Measurements from ENCODE around the gene TRIM41.

TRIM41 gene

DNA sequence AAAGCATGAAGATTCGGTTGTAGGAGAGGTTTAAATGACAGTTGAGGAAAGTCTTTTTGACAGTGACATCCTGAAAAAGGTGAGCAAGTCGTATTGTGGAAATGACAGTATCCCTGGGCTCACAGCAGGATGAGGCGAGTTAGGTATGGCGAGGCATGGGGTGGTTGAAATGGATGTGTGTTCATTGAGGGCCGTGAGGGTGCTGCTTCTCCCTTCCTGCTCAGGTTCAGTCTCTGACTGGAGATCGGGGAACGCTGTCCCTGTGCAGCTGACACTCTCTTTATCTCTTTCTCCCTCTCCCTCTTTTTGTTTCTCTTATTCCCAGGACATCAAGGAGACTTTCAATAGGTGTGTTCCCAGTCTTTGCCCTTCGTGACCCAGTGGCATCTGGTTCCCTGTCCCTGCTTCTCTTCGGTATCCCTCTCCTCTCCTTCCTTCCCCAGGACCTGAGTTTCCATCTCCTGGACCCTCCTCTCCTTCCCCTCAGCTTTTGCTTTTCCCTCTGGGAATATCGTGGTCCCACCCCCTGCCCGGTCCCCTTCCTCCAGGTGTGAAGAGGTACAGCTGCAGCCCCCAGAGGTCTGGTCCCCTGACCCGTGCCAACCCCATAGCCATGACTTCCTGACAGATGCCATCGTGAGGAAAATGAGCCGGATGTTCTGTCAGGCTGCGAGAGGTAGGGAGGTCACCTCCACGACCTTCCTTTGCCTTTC, 10.2 kb downstream of the TRIM41 start:
- DNase-seq (ENCODE audit: low read depth), result no peak

DNA sequence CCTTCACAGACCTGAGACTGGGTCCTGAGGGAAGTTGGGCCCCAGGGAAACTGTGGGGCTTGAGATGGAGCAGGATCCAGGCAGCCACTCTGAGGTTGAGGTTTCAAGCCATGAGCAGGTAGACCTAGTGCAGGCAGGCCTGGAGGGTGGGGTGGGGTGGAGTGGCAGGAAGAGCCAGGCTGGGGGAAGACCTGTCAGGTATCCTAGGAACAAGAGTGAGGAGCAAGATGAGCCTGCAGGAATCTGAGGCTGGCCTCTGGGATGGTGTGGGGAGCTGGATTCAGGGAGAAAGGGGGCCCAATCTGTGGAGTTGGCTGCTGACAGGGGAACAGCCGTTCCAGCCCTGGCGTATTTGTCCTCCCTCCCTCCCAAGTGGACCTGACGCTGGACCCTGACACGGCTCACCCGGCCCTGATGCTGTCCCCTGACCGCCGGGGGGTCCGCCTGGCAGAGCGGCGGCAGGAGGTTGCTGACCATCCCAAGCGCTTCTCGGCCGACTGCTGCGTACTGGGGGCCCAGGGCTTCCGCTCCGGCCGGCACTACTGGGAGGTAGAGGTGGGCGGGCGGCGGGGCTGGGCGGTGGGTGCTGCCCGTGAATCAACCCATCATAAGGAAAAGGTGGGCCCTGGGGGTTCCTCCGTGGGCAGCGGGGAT, 10.8 kb downstream of the TRIM41 start:
- no peak for DNase-seq (ENCODE audit: low read depth)

DNA sequence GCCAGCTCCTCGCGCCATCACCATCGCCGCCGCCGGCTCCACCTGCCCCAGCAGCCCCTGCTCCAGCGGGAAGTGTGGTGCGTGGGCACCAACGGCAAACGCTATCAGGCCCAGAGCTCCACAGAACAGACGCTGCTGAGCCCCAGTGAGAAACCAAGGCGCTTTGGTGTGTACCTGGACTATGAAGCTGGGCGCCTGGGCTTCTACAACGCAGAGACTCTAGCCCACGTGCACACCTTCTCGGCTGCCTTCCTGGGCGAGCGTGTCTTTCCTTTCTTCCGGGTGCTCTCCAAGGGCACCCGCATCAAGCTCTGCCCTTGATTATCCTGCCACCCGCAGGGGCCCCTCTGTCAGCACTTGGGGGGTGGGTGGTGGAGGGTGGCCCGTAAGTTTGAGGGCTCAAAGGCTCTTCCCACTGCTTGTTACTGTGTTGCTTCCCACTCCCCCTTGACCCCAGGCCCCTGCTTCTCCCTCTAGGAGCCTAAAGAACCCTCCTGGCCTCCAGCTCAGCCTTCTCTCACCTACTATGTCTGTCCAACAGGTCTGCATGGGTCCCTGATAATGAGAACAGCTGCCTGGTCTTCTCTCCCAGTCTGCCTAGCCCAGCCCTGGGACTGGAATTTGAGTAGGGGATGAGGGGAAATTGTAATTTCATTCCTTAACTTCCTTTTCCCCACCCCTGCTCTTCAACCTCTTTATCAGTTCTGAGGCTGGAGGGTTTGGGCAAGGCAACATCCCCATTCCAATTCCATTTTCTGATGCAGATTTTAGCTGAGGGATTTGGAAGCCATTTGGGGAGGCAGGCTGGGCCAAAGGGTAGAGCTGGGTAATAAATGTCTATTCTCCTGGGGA, 11.6 kb downstream of the TRIM41 start:
- DNase-seq (ENCODE audit: low read depth), result no peak

DNA sequence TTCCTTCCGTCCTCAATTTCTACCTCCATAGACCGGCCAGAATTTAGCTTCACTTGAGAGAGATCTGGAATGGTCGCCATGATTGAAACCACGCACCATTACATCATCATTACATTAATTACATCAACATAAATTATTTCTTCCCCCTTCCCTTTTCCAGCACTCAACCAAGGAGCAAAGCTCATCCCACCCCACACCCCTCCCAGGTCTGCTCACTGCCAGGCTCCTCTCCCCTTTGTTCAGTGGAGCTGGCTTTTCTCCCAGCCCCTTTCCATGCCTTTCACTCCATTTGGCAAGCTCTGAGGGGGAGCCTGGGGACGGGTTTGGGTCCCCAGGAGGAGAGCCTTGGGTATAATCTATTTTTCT, 12.2 kb downstream of the TRIM41 start:
- no peak for DNase-seq (ENCODE audit: low read depth)

DNA sequence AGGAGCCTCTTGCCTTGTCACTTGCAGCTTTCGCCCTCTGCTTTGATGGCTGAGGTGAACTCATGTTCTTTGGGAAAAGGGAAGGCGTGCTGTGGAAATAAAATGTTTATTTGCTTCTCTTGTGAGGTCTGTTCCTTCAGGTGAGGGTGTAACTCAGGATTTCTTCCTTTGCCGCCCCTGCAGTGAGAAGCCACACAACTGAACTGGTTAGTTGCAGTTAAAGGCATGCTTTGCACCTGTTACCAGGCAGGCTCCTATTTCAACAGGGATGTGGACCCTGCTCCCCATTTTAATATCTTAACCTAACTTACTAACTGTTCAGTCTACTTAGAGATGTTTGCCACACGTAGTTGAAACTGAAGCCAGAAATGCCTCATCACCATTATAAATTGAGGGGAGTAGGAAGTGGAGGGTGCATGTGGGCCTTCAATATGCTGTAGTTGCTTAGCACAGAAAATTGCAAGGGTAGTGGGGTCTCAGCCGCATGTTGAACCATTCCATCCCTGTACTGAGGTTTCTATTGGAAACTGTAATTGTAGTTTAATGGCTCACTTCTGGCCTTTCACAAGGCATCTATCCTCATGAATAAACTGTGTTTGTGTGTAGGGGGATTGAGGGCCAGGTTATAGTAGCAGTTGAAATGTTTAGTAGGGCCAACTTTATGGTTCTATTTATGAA, 12.7 kb downstream of the TRIM41 start:
- DNase-seq (ENCODE audit: low read depth), result no peak

DNA sequence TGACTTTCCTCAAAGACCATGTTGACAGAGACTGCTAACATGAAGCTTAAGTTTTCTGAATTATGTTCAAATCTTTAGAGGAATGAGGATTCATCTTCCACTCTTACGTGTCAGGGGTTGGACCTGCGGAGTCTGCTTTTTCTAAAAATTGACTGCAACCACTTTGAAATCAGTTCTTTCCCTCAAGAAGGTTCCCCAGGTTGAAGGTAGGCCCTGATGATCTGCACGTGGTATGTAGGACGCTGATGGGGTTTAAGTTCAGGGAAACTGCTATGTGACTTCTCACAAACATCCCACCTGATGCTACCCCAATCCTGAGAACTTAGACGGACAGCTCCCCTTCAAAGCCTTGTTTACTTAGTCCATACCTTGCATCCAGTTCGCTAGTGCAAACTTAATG, 13.4 kb downstream of the TRIM41 start:
- DNase-seq (ENCODE audit: low read depth), result no peak

DNA sequence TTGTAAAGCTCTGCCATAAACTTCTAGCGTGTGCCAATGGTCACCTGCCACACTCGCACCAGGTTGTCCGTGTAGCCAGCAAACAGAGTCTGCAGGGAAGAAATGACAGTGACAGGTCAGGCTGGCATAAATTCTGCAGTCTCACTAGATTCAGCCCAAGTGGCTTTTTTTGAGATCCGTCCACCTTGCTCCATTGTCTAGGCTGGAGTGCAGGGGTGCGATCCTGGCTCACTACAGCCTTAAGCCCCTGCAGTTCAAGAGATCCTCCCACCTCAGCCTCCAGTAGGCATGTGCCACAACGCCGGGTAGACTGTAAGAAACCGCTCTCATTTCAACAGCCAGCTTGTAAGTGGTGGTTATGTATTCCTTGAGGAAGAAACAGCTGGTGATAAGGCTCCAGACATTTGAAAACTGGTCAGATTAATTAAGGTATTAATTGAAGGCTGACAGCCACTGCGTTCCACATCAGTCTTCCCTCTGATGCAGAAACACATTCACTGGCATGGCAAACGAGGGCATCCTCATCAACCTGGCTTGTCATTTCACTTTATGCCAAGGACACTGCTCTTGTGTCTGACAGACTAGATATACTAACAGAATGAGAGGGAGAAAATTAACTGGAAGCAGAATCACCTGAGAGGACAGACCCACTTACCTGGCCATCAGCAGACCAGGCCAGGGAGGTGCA, 14.0 kb downstream of the TRIM41 start:
- DNase-seq (ENCODE audit: low read depth), result no peak

DNA sequence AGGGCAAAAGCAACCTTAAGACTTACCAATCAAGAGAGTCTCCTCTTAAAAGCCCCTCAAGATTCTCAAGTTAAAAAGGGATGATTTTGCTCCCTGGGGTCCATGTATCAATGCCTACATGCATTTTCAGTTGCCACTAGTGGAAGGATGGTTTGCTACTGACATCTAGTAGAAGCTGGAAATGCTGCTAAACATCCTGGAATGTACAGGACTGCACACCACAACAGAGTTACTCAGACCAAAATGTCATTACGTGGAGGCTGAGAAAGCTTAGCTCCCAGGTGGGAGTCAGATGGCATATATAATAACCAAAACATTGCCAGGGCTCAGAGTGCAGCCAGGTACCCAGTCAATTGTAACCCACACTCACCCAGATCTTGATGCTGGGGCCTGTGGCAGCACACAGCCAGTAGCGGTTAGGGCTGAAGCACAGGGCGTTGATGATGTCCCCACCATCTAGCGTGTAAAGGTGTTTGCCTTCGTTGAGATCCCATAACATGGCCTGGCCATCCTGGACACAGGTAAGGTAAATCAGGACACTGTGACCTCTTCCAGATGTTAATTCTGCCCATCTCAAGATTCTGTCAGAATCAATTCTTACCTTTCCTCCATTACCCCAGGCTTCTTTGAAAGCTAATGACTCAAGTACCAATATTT, 14.8 kb downstream of the TRIM41 start:
- DNase-seq (ENCODE audit: low read depth), result no peak

DNA sequence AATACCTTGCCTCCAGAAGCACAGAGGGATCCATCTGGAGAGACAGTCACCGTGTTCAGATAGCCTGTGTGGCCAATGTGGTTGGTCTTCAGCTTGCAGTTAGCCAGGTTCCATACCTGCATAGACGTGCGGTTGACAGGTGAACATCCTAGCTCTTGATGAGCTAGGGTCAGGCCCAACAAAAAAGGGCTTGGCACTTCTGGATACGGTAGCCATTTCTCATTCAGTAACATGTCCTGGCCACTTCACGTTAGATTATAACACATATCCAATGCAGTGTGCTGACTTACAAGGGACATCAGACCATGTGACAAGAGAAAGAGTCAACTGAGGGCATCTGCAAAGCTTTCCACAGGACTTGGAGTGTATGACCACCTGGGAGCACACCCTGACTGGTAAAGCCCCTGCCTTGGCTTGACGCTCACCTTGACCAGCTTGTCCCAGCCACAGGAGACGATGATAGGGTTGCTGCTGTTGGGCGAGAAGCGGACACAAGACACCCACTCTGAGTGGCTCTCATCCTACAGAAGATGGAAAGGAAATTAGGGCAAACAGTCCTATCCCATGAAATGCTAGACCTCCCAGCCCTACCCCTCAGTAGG, 16.1 kb downstream of the TRIM41 start:
- DNase-seq (ENCODE audit: low read depth), result no peak

DNA sequence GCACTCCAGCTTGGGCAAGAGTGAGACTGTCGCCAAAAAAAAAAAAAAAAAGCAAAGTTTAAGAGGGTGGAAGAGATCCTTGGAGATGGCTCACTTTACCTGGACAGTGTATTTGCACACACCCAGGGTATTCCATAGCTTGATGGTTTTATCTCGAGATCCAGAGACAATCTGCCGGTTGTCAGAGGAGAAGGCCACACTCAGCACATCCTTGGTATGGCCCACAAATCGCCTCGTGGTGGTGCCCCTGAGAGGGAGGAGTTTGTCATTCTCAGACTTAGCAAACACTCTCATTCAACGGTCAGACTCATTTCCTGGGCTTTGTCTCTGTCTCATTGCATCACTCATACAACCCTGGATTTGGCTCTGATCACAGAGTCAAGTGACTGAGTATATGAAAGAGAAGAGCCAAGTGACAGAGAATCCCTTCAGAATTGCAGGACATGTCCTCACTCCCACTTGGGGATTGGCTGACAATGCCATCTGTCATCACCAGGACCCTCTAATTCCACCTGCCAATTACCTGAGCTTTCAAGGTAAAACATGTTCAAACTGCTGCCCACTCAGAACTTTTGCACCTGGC, 18.4 kb downstream of the TRIM41 start:
- DNase-seq (ENCODE audit: low read depth), result no peak

DNA sequence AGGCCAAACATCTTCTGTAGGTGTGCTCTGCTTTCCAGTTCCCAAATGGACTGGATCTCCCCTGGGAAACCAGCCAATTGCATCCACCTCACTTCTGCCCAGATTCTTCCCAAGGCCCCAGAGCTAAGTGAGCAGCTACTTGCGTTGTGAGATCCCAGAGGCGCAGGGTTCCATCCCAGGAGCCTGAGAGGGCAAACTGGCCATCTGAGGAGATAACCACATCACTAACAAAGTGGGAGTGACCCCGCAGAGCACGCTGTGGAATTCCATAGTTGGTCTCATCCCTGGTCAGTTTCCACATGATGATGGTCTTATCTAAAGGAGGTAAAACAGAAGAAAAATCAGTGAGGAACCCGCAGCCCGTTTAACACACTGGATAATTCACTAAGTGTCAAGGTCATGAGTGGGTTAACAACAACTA, 19.0 kb downstream of the TRIM41 start:
- no peak for DNase-seq (ENCODE audit: low read depth)

DNA sequence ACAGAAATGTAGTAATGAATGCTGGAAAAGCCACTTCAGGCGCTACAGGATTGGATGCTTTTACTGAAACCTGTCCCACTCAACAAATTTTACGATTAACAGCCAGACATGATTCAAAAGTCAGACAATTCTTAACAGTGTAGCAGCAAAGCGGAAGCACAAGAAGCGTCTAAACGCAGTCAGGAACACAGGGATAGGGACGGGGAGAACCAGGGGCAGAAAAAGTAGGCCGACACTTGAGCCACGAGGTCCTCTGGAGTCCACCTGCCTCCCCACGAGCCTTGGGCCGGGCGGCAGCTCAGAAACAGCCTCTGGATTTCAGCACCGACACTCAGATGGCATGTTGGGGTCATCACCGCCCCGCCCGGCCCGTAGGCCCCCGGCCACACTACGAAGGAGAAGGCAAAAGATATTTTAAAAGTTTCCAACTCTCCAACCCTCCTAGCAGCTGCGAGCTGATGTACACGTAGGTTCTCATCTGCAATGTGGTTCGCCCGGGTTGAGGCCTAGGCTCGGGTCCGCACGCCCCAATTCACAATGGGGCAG, 20.0 kb downstream of the TRIM41 start:
- no peak for DNase-seq (ENCODE audit: low read depth)

DNA sequence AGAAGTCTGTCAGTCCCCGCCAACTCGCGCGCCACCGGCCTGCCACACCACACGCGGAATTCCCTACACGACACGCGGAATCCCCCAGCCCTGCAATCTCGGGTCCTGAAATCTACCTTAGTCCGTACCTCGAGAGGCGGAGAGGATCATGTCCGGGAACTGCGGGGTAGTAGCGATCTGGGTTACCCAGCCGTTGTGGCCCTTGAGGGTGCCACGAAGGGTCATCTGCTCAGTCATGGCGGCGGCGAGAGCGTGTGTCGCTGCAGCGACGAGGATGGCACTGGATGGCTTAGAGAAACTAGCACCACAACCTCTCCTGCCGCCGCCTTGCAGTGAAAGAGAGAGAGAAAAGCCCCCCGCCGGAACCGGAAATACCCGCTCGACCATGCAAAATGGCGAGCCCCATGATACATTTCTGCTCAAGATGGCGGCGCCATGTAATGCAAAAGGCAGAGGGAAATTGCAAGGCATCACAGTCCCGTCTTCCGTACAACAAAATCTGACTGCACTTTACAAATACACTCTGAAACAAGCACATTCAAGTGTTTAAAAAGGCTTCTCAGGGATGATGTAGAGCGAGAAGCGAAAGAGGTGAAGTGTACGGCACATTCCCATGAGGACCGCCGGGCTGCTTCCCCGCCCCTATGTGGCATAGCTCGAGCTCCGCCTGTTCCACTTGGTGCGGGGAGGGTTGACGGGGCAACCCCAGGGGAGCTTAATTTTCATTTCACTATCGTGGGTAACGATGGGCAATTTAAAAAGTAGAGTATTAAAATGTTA, 20.7 kb downstream of the TRIM41 start, which contains the start of gene RACK1:
RACK1 (minus strand) TSS at position 343 of the 780 bp plus-strand sequence; CDS start at position 237, 106 bp downstream.
- peak; percentile 82 for DNase-seq (ENCODE audit: low read depth)

DNA sequence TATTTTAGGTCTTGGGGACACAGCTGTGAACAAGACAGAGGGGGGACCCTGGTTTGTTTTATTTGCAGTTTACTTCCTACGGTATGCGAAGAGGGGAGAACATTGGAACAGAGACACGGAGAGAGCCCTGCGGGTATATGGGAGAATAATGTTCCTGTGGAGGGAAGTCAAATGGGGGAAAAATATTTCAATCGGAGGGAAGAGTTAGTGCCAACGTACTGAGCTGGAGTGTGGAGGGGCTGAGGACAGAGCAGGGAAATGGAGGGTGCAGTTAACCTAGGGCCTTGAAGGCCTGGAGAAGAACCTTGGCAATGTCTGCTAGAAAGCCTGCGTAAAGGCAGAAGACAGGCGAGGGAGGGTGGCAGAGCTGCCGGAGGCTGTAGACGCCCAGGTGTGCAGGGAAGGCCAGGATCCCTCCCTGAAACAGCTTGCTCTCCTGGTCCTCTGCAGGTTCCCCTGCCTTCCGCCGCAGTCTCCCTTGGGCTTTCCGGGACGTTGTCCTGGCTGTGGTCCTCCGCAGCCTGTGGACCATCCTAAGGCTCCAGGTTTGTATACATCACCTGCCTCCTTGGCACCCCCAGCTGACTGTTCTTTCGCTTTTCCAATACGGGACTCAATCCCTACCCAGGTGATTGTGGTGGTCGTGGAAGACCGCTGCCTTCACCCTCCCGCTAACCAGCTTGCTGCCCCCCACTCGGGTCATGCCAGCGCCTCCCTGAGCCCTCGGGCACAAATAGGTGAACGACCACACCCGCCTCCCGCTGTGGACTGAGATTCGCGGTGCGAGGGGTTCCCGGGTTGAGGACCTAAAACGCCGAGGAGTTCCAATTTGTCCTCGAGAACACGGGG, 22.6 kb downstream of the TRIM41 start:
- no peak for DNase-seq (ENCODE audit: low read depth)

DNA sequence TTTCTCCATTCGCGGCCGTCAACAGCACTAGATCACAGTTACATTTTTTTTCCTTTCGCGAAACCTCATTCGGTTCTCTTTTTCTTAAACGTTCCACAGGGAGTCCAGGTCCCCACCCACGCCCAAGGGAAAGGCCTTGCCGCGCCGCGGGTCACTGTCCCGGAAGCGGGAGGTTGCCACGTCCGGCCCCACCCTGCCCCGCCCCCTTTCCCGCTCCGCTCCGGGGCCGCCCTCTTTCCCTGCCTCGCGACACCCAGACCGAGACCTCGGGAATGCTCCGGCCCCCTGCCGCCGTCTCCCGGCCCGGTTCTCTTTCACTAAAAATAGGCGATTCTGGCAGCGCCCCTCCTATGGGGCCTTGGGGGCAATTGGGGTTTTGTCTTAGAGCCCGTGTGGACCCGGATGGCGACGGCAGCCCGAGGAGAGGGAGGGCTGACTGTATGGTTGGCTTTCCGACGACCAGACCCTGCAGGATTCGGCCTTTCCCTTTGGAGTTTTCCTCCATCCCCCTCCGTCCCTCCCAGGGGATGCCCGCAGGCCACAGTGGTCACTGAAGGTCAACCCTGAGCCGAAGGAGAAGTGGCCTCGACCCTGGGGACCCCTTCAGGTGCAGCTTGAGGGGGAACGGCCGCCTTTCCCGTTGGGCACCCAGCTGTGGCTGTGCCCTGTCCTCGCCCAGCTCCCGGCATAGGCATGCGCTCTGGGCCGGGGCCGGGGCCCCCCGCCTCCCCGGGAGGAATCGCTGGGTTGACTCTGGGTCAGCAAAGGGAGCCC, 23.4 kb downstream of the TRIM41 start:
- DNase-seq (ENCODE audit: low read depth), result peak; percentile 59

DNA sequence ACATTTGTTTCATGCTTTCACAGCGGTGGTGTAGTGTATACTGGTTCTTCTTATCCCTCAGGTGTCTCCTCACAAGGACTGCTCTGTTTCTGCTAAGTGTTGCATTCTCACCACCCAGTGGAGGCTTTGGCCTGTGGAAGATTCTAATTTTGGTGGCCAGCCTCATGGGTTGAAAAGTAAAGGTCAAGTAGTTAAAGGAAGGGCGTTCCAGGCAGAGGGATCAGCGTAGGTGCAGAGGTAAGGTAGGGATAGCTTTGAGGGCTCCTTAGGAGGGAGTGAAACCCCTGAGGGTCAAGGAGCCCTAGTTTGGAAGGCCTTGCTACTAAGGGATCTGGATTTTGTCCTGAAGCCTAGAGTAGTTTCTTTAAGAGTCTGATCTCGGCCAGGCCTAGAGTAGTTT, 25.2 kb downstream of the TRIM41 start:
- no peak for DNase-seq (ENCODE audit: low read depth)

DNA sequence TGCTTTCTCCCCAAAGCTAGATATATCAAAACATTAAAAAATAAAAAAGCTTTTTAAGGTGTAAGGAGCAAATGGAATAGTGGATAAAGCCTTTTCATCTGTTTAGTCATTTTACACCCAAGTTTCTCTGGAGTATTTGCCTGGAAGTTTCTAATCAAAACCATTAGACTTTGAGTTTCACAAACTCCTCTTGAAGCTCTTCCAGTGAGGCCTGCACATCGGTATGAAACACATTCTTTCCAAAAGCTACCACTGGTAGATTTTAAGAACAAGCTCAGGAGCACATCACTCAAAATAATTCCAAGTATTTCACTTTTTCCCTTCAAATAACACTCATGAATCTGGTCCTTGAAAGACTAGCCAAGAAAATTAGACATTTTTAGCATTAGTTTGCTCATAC, 32.2 kb downstream of the TRIM41 start:
- no peak for DNase-seq (ENCODE audit: low read depth)

Data from activated T-helper 1 cell treated with Interleukin-2 at 50 U/mL for 16 hours (primary cell).